HG03095 (cell line): ENCODE measurements around the gene SYNE1.

ENCODE experiments used
- ATAC-seq: cut with Tn5 transposase; IDR thresholded peaks from one replicate; pipeline ENCODE4 v1.9.1; 2021; ENCODE audit warnings: moderate library complexity; ENCODE audit not compliant: unreplicated experiment

SYNE1 gene

GRCh38 chr6:152206072-152206818 is 430.9 kb downstream of the SYNE1 start:
- no peak for ATAC-seq

DNA sequence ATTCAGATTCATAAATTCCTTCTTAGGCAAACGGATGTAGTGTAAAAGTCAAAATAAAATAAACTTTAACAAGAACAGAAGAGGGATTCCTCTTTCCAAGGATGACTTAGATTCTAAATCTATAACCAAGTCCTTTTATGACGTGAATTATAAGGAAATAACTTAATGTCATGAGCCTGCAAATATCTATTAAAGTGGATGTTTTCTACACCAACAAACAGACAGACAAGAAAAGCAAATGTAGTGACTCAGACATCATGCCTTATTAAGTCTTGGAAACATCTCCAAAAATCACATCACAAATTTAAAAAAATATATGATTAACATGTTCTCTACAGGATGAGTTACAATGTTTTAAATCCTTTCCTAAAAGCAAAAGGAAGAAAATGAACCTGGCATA is 432.6 kb downstream of the SYNE1 start:
- no peak for ATAC-seq

DNA sequence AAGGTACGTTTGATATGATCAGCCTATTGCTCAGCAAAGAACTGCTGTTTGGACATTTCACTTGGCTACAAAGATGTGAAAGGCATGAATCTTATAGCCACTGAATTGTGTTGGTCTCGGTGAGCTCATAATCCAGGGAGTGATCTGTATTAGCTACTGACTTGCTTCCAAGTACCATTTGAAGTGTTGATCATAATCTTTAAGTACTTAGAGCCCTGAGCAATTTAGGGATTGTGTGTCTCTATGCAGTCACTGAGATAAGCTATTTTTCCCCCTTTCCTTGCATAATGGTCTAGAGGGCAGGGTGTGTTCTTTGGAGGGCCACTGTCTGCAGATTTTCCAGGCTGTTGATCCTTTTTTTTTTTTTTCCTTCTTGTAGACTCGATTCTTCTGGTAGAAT is 436.0 kb downstream of the SYNE1 start:
- ATAC-seq = no peak

GRCh38 chr6:152195896-152196295 is 441.3 kb downstream of the SYNE1 start:
- no peak for ATAC-seq

GRCh38 chr6:152189736-152190135 is 447.4 kb downstream of the SYNE1 start:
- no peak for ATAC-seq

GRCh38 chr6:152188011-152188410 is 449.2 kb downstream of the SYNE1 start:
- ATAC-seq = no peak

DNA sequence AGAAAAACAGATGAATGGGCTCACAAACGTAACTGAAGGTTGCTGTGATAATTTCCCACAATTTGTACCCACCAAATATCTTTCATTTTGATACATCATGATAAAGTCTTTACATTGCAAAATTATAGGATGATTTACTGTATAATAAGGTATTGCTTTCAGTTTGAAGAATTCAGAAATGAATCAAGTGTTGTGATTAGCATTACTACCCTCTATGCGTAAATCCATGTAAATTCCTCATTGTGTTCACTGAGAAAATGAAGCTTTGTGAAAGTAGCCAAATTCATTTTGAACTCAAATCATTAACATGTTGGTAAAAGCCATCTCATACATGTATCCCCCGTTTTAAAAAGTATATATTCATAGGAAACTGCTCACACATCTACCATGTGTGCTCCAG is 450.3 kb downstream of the SYNE1 start:
- no peak for ATAC-seq

DNA sequence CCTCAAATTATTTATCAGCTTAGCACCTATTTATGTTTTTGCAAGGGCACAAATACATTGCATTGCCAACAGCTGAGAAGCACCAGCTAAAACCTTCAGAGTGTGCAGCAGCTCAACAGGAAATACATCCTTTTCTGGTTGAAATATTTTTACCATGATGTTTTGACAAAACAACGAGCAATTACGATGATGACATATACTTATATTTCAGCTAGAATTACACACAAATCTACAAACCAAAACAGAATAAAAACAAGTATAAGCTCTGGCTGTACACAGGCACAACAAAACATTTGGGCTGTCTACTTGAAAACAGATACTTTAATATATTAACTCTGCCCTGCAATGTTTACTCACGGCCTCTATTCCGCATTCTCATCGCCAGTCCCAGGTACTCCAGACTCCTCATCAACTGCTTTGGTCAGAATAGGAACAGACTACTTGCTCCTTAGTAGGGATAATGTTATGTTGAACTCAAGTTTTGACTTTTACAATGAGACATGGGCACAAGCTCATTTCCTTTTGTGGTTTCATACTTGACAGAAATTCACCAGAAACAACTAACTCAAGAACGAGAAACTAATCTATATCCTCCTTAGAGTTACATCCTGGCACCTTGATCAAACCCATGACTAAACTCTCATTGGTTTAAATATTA is 452.1 kb downstream of the SYNE1 start:
- peak; percentile 63 for ATAC-seq

DNA sequence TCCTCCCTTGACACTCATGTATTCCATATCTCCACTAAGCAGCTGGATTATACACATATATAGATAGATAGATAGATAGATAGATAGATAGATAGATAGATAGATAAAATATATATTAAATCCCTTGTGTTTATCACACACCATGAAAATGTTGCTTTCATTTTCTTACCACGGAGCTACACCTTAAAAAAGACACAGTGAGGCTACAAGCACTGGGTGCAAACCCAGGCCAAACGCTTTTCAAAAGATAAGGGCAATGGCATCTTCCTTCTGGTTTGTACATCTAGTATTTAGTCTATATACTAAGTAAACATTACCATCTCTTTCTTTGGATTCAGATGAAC is 452.6 kb downstream of the SYNE1 start:
- ATAC-seq = peak; percentile 29

DNA sequence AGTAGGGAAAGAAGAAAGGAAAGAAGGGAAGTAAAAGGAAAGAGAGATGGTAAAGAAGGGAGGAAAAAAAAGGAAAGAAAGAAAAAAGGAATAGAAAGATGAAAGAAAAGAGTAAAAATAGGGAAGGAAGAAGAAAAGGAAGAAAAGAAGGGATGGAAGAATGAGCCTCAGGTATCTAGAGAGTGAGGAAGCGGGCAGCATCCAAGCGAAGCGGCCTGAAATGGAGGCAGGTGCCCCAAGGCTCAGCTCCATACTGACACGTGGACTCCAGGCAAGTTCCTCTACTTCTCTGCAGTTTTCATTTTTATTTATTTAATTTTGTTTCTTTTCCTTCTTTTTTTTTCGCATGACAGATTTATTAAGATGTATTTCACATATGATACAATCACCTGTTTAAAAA is 456.6 kb downstream of the SYNE1 start:
- no peak for ATAC-seq

DNA sequence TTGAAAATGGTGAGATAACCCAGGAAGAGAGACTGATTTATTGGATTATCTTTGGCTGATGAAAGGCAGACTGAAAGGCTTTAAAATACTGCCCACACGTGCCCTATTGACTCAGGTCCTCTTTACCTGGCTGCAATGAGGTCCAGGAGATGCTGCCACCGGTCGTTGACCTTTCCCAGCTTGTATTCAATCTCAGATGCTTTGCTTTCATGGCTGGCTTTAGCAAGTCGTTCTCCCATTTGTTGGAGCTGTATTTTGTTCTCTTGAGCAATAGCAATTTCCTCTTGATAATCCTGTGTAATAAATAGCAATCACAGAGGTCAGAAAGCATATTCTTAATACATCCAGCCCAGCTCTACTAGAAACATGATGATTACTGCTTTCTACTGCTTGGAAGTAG is 460.9 kb downstream of the SYNE1 start:
- no peak for ATAC-seq

- ATAC-seq = no peak
These were observed 463.2 kb downstream of the SYNE1 start for GRCh38 chr6:152173957-152174356.

GRCh38 chr6:152173321-152173720 is 463.8 kb downstream of the SYNE1 start:
- no peak for ATAC-seq

GRCh38 chr6:152170702-152171667 is 466.2 kb downstream of the SYNE1 start:
- peak; percentile 96 for ATAC-seq

DNA sequence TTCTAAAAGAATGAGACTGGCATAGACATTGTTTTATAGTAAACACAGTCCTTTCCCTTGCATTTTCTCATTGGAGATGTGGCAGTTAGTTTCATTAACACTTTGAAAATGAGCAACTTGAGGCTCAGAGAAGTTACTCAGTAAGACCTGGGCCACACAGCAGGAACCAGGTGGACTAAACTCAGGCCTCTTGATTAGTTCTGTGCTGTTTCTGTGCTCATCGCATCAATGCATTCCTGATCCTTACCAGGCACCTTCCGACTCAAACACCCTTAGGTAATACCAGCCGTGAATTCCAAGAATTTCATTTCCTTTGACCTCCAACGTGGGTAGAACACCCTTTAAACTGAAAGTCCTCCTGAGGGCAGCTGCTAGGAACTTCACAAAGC is 466.9 kb downstream of the SYNE1 start:
- ATAC-seq = no peak

DNA sequence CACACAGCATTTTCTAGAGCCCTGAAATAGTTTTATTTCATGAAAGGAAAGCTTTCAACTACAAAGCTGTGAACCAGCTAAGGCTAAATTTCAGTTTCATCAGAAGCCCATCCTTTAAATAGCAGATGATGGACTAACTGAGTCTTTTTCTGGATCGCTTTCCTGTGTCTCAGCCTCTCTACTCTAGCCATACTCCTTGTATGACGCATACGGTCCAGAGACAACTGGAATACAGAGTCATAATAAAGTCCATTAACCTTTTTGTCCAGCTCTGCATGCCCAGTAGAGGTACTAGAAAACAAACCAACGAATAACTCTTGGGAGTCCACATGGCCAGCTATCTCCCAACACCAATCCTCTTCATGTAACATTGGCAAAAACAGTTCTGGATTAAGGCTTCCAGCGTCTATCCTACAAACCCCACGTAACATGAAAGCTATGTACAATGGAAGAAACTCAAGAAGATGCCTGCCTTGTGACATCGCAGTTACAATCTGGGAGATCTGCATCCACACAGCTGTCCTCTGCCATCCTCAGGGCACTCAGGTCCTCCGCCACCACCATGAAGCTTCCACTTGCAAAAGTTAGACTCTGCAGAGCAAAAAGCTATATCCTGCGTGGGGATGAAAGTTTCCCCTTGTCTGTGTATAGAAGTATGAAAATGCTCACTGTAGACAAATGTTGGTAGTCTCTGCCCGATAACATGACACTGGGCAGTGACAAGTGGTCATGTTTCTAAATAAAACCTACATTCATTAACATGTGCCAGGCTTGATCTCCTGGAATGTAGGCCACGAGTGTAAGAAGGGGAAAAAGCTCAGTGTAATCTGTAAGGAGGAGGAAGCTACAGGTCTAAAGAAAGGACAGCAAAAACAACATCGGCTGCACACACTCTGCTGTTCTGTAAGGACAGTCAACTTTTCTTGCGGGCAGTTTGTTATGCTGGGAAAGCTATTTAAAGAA is 469.2 kb downstream of the SYNE1 start:
- no peak for ATAC-seq

DNA sequence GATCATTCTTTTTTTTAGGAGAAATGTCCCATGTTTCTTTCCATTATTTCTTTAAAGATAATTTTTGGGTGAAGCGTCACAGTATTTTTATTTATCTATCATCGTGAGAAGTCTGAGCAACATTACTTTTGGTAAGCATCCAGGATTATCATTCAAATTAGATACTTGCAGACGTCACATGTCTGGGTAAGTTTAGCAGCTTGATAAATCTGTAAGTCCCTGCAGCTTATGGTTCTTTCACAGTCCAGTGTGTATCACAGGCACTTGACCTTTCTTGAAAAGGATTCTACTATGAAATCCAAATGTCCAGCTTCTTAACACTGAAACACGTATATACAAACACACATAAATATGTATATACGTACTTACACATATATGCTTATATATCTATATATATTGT is 470.3 kb downstream of the SYNE1 start:
- ATAC-seq = no peak

GRCh38 chr6:152166497-152166896 is 470.7 kb downstream of the SYNE1 start:
- no peak for ATAC-seq

DNA sequence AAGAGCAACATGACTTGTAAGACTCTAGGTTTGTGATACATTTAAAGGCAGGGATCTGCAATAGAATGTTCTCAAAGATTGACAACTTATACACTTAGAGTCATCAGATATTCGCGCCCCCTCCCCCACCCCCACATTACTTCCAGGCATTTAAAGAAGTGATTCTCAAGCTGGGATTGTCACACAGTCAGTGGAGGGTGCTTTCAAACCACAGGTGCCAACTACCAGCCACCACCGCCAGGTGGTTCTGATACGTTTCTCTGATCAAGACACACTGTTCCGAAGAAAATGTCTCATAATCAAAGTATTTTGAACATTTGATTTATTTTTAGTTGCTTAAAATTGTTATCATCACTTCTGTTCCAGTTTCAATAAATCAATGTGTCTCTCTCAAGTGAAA is 472.2 kb downstream of the SYNE1 start:
- ATAC-seq = no peak

DNA sequence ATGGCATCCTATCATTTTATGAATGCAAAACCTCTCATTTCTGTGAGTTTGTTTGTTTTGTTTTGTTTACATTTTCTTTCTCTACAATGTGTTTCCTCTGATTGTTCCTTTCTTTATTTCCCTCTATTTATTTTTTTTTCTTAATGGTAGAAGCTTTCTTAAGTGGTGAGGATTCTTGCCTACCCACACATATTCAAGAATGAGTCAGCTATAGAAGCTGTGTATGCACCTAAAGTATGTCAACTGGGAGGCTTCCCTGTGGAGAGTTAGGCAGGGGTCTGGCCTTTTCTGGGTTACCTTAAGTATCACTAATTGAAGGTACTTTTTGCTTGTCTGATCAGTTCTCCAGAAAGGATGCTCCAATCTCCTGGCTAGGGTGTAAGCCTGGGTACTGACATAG is 475.7 kb downstream of the SYNE1 start:
- ATAC-seq = no peak

- peak; percentile 96 for ATAC-seq
These were observed 476.8 kb downstream of the SYNE1 start for GRCh38 chr6:152160346-152160745.
